ENCODE measurements around the gene IER5L. TPM values are rescaled to one million over a fixed set of nuclear protein-coding genes. Genes with fewer than 3 reads are reported as not detected.
"Not testable (repeated sequence)": the region's sequence is repeated elsewhere in the genome, so short reads cannot be mapped to it uniquely, and the experiment has no call there.

IER5L gene
- total RNA-seq, 1 donor from 2014 or later = 4.6 TPM

DNA sequence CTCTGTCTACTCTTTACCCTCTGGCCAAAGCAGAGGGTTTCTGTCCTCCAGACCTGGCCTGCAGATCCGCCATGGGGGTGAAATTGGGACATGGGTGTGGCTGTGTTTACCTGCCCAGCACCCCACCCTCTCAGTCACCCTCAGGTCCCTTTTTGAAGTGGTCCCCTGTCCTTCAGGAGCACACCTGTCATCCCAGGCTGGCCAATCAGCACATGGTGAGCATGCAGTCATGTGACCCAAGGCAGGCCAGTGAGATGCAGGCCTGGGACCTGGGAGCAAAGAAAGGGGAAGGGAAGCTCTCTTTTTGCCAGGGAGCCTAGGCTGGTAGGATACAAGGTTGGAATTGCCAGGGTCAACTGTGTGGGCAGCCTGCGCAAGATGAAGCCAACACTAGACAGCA is 28.3 kb upstream of the IER5L start:
- ATAC-seq = no peak
- intact Hi-C loops (cut with DNase I) = no loop called here
- DNase-seq (ENCODE audit: missing footprints) = no peak

DNA sequence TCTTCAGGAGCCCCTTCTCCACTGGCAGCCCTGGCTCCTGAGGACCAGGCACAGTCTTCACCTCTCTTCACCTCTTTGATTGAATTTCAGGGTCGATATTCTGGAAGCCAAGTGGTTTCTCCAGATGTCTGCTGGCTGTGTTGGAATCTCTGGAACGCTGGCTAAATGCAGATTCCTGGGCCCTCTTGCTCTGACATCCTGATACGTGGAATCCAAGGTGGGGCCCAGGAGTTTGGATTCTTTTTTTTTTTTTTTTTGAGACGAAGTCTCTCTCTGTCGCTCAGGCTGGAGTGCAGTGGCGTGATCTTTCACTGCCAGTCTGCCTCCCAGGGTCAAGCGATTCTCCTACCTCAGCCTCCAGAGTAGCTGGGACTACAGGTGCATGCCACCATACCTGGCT is 26.8 kb upstream of the IER5L start:
- ATAC-seq = no peak
- intact Hi-C loops (cut with DNase I) = no loop called here
- no peak for DNase-seq (ENCODE audit: missing footprints)

DNA sequence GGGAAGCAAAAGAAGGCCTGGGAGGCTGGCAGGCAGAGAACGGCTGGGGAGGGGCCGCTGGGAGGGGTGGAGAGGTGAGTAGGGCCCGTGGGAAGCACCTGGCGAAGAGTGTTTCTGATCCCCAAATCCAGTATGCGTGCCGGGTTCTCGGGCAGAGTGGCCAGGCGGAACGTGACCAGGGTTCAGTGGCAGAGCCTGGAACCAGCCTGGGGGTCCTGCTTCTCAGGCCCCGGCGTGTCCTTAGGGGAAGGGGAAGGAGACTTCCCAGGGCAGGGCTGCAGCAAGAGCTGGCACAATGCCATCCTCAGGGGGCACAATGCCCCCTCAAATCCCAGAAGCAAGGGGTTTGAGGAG is 25.5 kb upstream of the IER5L start:
- DNase-seq (ENCODE audit: missing footprints) = no peak
- no peak for ATAC-seq
- intact Hi-C loops (cut with DNase I) = no loop called here

DNA sequence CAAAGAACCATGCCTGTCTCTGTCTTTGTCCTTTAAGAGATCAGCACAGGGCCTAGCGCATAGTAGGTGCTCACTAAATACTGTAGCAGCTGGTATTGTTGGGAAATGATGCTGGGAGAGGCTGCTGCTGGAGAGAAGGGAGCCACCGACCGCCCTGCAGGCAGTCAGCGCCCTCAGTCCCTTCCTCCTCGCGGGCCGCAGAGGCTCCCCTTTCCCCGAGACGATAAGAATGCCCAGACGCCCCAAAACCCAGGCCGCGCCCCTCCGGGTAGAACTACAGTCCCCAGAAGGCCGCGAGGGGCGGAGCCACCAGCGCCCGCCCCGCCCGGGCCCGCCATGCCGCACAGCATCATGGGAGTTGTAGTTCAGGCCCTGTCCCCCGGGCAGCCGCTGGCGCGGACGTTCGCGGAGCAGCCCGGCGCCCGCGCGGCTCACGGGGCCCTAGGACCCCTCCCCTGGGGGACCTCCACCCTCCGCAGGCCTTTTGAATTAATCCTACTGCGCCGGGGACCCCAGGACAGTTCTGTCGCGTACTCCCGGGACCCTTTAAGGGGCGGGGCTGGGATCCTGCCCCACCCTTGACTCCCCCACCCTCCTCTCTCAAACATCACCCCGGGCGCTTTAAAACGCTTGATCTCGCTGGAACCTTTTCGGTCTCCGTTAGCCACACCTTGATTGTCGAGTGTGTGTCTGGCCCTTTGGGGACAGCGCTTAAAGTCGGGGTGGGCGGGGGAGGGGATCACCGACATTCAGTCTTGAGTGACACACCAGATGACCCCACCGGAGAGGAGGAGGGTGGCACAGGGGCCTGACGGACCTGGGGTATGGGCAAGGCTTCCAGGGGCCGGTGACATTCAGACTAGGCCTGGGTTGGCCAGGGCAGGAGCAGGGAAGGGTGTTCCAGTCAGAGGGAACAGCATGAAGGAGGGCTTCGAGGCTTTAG is 24.8 kb upstream of the IER5L start:
- intact Hi-C loops (cut with DNase I) = no loop called here
- ATAC-seq = peak; percentile 93
- DNase-seq (ENCODE audit: missing footprints) = peak; percentile 94

DNA sequence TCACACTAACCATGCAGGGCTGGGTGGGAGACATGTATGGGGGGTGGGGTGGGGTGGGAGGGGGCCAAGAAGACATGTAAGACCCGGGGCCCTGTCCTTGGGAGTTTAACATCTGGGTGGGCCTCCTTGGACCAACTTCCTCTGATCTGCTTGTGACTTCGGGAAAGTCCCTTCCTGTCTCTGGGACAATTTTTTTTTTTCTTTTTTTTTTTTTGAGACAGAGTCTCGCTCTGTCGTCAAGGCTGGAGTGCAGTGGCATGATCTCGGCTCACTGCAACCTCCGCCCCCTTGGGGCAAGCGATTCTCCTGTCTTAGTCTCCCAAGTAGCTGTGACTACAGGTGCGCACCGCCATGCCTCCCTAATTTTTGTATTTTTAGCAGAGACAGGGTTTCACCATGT is 23.8 kb upstream of the IER5L start:
- ATAC-seq (no peak), DNase-seq (ENCODE audit: missing footprints) (no peak)
- intact Hi-C loops (cut with DNase I) = no loop called here

DNA sequence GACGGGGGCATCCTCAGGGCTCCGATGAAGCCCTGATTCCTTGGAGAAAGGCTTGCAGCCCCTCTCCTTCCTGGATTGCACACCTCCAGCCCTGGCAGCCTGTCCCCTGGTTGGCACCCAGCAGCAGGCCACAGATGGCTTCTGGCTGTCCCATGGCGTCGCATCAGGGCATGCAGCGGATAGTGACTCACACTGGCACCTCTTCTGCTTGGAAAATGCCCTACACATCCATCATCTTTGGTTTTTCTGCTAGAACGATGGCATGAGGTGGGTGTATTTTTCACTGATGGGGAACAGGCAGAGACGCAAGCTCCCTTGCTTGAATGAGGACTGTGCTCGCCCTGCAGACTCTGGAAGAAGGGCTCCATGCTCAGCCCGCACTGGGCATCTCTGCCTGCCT is 23.2 kb upstream of the IER5L start:
- ATAC-seq (no peak), DNase-seq (ENCODE audit: missing footprints) (no peak)
- intact Hi-C loops (cut with DNase I) = no loop called here

DNA sequence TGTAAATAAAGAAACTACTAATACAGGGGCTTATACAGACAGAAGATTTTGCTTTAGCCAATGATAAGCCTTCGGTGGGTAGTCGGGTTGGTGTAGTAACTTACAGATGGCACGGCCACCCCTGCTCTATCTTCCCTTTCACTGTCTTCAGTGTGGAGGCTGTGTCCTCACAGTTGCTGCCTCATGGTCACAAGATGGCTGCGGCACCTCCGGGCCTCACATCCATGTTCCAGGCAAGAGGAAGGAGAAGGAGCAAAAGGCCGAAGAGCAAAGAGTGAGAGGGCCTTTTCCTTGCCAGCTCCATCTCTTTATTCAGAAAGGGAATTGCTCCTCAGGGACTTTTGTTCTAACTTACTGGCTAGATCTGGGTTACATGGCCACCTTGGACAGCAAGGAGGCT is 22.2 kb upstream of the IER5L start:
- intact Hi-C loops (cut with DNase I) = no loop called here
- DNase-seq (ENCODE audit: missing footprints) (no peak), ATAC-seq (no peak)

DNA sequence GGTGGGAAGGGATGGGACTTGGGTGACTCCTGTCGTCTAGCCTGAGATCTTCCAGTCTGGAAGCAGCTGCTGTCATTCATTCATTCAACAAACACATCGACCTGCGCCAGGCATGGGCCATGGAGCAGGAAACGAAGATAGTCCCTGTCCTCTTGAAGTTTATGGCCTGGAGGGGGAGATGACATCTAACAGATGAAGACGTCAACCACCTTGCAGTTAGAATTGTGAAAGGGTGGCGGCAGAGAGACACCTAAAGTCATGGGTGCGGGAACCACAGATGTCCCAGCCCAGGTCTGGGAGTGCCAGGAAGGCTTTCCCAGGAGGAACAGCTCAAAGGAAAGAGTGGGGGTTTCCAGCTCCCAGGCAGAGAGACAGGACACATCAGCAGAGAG is 21.0 kb upstream of the IER5L start:
- ATAC-seq (no peak), DNase-seq (ENCODE audit: missing footprints) (no peak)
- intact Hi-C loops (cut with DNase I) = no loop called here

DNA sequence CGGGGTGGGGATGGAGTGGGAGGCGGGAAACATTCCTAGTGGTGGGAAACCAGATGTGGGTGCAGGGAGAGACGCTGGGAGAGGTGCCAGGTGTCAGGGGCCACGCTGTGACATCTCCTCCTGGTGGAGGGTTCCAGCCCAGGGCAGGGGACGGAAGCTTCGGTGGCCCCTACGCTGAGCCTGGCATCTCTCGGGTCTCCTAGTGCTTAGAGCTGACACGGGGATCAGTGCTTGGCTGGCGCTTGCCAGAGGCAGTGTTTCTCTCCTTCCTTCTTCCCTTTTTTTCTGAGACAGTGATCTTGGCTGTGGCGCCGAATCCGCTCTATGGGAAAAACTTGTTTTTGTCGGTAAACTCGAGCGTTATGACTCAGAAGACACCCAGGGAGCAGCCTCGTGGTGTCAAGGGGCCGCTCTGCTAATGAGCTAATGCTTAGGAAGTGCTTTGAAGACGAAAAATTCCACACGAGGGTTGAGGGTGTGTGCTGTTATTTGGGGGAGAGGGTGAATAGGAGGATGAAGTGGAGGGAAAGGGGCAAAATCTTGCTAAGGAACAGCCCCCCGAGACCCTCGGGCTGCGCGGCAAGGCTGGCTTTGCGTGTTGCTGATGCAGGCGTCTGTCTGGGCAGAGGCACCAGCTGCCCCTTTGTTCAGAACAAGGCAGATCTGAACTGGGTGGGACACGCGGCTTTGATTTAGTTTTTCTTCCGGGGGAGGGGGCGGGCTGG is 20.4 kb upstream of the IER5L start:
- DNase-seq (ENCODE audit: missing footprints) (peak; percentile 72), ATAC-seq (peak; percentile 55)
- intact Hi-C loops (cut with DNase I) = no loop called here

DNA sequence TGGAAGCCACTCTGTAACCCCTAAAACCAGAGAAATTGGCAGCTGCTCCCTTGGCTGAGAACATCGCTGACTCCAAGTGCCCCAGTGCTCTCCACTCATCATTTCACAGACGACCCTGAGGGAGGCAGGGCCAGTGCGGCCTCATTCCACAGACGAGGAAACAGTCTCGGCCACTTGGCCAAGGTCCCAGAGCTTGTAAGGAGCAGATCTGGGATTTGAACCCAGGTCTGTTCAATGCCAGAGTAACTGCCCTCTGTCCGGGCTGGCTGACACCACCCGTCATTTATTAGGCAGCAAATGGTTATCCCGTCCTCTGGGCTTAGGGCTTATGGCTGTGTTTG is 19.9 kb upstream of the IER5L start:
- DNase-seq (ENCODE audit: missing footprints) = no peak
- intact Hi-C loops (cut with DNase I) = no loop called here

DNA sequence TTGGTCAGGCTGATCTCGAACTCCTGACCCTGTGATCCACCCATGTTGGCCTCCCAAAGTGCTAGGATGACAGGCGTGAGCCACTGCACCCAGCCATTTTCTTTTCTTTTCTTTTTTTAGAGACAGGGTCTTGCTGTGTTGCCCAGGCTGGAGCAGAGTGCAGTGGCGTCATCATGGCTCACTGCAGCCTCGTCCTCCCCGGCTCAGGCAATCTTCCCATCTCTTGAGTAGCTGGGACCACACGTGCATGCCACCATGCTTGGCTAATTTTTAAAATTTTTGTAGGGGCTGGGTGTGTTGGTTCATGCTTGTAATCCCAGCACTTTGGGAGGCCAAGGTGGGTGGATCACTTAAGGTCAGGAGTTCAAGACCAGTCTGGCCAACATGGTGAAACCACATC is 19.0 kb upstream of the IER5L start:
- DNase-seq (ENCODE audit: missing footprints); ATAC-seq; intact Hi-C loops (cut with DNase I): not testable (repeated sequence)

More for the DNA sequence above, 19.9 kb upstream of the IER5L start:
- ATAC-seq = peak; percentile 15

DNA sequence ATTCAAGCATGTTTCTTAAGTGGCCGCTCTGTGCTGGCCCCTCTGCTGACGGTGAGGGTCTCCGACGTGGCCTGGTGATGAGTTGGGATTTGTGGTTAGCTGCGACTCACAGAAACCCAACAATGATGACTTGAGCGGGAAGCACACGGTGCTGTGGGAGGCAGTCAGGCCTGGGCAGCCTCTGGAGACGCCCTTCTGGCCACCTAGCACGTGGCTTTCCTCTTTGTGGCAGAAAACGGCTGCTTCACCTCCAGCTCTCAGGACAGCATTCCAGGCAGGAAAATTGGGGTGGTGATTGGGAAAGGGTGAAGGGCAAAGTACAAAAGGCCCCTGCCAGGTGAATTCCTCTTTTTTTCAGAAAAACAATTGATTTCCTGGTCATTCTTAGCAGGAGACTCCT is 17.5 kb upstream of the IER5L start:
- DNase-seq (ENCODE audit: missing footprints) = no peak
- intact Hi-C loops (cut with DNase I) = no loop called here
- no peak for ATAC-seq

DNA sequence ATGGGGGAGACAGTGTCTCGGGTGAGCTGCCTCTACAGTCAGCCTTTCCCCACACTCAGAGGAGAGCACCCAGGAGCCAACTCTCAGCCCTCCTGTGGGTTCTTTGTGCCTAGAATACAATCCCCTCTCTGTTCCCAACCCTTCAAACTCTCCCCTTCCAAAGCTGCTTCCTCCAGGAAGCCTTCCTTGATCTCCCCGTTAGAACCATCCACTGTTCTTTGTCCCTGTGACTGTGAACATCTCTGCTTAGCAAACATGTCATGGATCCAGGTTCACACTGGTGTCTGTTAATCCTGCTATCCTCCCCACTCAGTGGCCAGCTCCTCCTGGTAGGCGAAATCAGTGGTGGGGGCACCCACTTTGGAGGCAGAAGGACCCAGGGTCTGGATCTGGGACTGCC is 16.2 kb upstream of the IER5L start:
- intact Hi-C loops (cut with DNase I) = no loop called here
- DNase-seq (ENCODE audit: missing footprints) = no peak
- ATAC-seq = no peak

DNA sequence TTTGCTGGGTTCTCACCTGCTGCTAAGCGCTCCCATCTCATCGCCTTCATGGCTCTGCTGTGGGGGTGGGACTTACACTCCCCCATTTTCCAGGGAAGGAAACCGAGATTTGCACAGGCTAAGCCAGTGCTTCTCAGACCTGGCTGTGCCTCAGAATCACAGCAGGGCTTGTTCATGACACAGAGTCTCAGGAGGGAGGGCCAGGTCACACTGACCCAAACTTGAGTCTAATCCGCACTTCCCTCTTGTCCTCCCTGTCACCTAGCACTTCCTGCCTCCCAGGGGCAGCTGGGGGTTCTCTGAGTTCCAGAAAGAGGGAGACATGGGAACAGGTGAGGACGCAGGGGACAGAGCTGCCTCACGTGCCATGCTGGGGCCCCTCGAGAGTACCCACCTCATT is 15.6 kb upstream of the IER5L start:
- intact Hi-C loops (cut with DNase I) = no loop called here
- DNase-seq (ENCODE audit: missing footprints) (no peak), ATAC-seq (no peak)

DNA sequence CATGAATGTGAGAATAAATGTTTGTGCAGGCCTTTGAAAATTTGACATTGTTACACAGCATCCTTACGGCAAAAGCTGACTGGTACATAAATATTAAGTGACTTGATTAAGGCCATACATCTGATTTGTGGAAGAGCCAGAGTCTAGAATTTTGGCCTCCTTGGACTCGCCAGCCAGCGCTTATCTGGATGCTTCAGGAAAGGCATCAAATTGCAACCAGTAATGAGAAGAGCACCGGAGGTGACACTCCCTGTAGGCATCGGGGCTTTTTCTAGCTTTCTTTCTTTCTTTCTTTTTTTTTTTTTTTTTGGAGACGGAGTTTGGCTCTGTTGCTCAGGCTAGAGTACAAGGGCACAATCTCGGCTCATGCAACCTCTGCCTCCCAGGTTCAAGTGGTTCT is 13.2 kb upstream of the IER5L start:
- intact Hi-C loops (cut with DNase I) = no loop called here
- no peak for ATAC-seq
- DNase-seq (ENCODE audit: missing footprints) = no peak

DNA sequence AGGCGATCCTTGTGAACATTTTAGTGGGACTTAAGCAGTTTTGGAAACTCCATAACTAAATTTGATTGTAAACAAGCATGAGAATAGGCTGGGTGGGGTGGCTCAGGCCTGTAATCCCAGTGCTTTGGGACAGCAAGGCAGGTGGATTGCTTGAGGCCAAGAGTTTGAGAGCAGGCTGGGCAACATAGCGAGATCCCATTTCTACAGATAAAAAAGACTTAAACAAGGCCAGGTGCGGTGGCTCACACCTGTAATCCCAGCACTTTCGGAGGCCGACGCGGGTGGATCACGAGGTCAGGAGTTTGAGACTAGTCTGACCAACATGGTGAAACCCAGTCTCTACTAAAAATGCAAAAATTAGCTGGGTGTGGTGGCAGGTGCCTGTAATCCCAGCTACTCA is 11.9 kb upstream of the IER5L start:
- intact Hi-C loops (cut with DNase I); DNase-seq (ENCODE audit: missing footprints); ATAC-seq: not testable (repeated sequence)

DNA sequence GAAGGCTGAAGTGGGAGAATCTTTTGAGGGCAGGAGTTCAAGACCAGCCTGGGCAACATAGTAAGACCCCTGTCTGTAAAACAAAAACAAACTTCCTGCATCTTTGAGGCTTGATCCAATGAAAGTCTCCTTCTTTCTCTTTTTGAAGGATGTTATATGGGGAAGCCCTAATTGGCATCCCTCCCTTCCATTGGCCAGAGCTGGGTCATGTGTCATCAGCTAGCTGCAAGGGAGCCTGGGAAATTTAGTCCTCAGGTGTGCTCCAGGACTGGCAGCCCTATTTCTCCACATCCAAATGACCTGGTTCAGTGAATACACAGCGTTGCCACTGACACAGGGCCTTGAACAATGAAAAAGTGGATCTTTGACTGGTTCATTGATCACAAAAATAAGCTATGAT is 9.0 kb upstream of the IER5L start:
- ATAC-seq = no peak
- intact Hi-C loops (cut with DNase I) = no loop called here
- no peak for DNase-seq (ENCODE audit: missing footprints)

DNA sequence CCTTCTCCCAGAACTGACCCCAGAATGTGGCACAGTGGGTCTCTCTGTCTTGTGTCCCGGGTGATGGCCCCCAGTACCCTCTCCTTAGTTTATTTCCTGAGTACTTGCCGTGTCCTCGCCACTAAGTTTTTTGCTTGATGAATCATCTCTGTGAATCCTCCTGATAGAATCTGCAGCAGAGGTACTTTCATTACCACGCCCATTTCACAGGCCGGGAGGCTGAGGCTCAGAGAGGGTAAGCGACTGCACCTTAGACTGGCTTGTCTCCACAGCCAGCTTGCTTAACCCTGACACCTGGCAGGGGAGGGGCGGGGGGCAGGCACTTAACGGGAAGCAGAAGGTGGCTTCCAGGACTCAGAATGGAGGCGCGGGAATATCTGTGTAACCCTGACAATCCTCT is 7.9 kb upstream of the IER5L start:
- no peak for ATAC-seq
- intact Hi-C loops (cut with DNase I) = no loop called here
- DNase-seq (ENCODE audit: missing footprints) = no peak

DNA sequence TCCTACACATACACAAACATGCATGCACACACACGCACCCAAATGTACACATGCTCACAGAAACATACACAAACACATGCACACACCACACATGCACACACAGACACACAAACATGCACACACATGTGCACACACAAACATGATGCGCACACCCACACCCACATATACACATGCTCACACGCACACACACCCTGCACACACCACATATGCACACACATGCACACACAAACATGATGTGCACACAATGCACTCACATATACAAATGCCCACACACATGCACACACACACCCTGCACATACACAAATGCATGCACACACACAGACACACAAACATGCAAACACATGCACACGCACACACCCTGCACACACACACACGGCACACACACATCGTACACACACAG is 7.3 kb upstream of the IER5L start:
- intact Hi-C loops (cut with DNase I) = no loop called here

DNA sequence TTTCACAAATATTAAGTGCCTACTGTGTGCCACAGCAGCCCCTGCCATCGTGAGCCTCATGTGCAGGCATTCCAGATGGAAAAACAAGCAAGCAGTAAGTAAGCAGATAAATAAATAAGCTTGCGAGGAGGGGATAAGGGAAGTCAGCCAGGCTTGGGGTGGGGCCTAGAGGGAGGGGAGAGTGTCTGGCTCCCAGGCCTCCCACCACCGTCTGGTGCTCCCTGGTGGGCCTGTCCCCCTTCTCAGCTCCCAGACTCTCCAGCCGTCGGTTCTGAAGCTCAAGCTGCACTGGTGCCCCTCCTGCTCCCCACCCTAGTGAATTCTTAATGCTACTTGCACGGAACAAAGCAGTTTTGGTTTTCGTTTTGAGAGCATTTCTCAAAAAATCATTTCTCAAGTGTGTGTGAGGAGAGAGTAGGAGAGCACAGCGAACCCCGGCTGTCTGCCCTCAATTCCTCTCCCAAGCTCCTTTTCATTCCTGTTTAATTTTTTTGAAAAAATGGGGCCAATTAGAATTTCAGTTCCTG is 6.6 kb upstream of the IER5L start:
- intact Hi-C loops (cut with DNase I) = no loop called here
- DNase-seq (ENCODE audit: missing footprints) (no peak), ATAC-seq (no peak)

More for the DNA sequence above, 7.3 kb upstream of the IER5L start:
- DNase-seq (ENCODE audit: missing footprints) = no peak
- ATAC-seq = no peak
